ENCODE results near the gene ITCH. TPM values are rescaled to one million over a fixed set of nuclear protein-coding genes. Genes with fewer than 3 reads are reported as not detected.

The ITCH gene
- total and polyA plus RNA-seq, 2 of the 8 experiments (the other 6 are each of a cell fraction or from before 2014, with no cell fraction given): 3.9 to 45.2 TPM

DNA sequence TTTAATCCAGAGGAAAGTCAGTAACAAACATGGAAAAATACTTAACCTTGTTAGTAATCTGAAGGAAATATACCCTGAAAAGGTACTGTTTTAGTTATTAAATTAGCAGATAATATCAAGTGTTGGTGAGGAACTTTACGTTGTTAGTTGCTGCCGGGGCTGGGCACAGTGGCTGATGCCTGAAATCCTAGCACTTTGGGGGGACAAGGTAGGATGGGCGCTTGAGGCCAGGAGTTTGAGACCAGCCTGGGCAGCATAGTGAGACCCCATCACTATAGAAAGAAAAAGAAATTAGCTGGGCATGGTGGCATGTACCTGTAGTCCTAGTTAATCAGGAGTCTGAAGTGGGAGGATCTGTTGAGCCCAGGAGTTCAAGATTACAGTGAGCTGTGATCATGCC lies 80.5 kb downstream of the ITCH start (continued):
- TF ChIP-seq GABPA (IDR thresholded peaks at IDR 0.05; ENCODE audit: borderline replicate concordance, insufficient read depth, low read length): no peak
- TF ChIP-seq TEAD4 (IDR thresholded peaks at IDR 0.05; ENCODE audit: low read depth, low read length): no peak
- TF ChIP-seq, protein P1, sequence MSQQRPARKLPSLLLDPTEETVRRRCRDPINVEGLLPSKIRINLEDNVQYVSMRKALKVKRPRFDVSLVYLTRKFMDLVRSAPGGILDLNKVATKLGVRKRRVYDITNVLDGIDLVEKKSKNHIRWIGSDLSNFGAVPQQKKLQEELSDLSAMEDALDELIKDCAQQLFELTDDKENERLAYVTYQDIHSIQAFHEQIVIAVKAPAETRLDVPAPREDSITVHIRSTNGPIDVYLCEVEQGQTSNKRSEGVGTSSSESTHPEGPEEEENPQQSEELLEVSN (IDR thresholded peaks at IDR 0.05): no peak
